Psoas muscle (tissue), 8 donors: ENCODE measurements around the gene PRKN. TPM values are rescaled to one million over a fixed set of nuclear protein-coding genes. Genes with fewer than 3 reads are reported as not detected.

Source experiments
- ATAC-seq, 4 donors: fragments of 200-7000 bp; cut with Tn5 transposase; one replicate each; pipeline ENCODE4 v1.9.1; 2020; ENCODE audit warnings: moderate library complexity in 3 of 4, mild to moderate bottlenecking in 2 of 4
- DNase-seq, 2 donors: peaks; one replicate each; pipeline ENCODE4 v3.0.0-alpha.2; 2020
- H3K27ac ChIP-seq: fragments of 200-600 bp; one replicate; pipeline ENCODE4 v1.8.0; 2022
- H3K27me3 ChIP-seq, 3 donors: fragments of 200-600 bp in 1 of 3; one replicate each; pipeline versions ENCODE4 v1.6.1 to v1.8.0; 2013 to 2022; ENCODE audit warnings: low read length in 2 of 3, mild to moderate bottlenecking in 2 of 3, moderate library complexity in 1 of 3; ENCODE audit not compliant: insufficient read depth in 3 of 3
- H3K36me3 ChIP-seq, 2 donors: fragments of 200-600 bp in 1 of 2; one replicate each; pipeline versions ENCODE4 v1.6.1 to v1.8.0; 2013 to 2022; ENCODE audit warnings: low read depth in 1 of 2, mild to moderate bottlenecking in 1 of 2, moderate library complexity in 1 of 2; ENCODE audit not compliant: insufficient read depth in 1 of 2
- H3K4me1 ChIP-seq: fragments of 200-600 bp; one replicate; pipeline ENCODE4 v1.8.0; 2022
- H3K4me3 ChIP-seq: fragments of 200-600 bp; one replicate; pipeline ENCODE4 v1.8.0; 2022; ENCODE audit warnings: mild to moderate bottlenecking
- H3K9me3 ChIP-seq: fragments of 200-600 bp; one replicate; pipeline ENCODE4 v1.8.0; 2022
- WGBS, 3 donors: extraction: QIAGEN DNeasy Blood & Tissue Kit; methylation state at CpG; one replicate each; pipeline versions ENCODE4 v1.1.6 to v1.1.7; 2013; 5-methylcytosine and 5-hydroxymethylcytosine counted together
- intact Hi-C, 2 donors: fragments of 100-400 bp; cut with DNase I; formaldehyde crosslinking; loops; one replicate each; pipeline versions ENCODE4 v1.11.0 to v1.14.2; 2022
- polyA plus RNA-seq, 3 donors: library from polyadenylated mRNA; stranded (reverse); fragments of 200-250 nt; gene quantifications; one replicate each; pipeline ENCODE4 v1.2.3, GENCODE V29; 2013
- total RNA-seq, 4 donors: library from RNA; stranded (reverse); fragmentation: NEBNext Ultra II Directional in 2 of 4; extraction: Animal tissue kit (Norgen Biotek cat#: 25700) in 2 of 4; gene quantifications; one replicate each; pipeline versions ENCODE4 v1.2.1 to v1.2.4, GENCODE V29; 2021 to 2023
- TF ChIP-seq, protein P1 (sequence below): fragments of 200-600 bp; IDR thresholded peaks from one replicate; pipeline ENCODE4 v1.8.0; 2022; ENCODE audit warnings: antibody characterized with exemption
- donor health status: healthy with polysubstance abuse.
- donor health status: DM: no; HTN: no; CAD: no; lungs with moderate emphysema.
- donor health status: Bipolar disorder and iron deficiency.
- donor health status: healthy.
- donor health status: DM: yes; HTN: yes; CAD: no.
- donor health status: DM: no; HTN: no; CAD: no.
- donor health status: DM: no; HTN: no; CAD: no.
- donor health status: DM: yes; HTN: yes; CAD: no.

PRKN gene
- total and polyA plus RNA-seq, 7 donors, result 1.5 to 19.5 (median 11.7) TPM

DNA sequence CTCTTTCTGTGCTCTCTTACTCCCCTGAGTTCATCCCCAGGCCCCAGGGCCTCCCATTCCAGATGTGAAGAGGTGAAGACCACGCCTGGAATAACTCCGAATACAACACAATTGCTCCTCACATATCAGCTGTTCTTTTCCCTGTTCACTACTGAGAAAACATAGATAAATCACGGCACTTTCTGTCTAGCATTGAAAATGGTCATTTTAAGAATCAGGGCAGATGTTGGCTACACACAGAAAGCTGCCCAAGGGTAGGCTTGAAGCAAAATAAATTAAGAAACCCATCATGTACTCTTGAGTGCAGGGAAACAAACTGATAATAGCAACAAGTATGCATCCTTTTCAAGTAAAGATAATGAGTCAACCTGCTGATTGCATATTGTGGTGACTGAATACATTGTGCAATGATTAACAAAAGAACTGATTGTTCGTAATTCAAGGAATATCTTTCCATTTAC is 382.5 kb downstream of the PRKN start:
- whole genome bisulfite sequencing, 3 donors, result 60 to 78% (median 60%) methylated on average over 4 of the region's 4 CpGs
- H3K36me3 ChIP-seq, result no peaks in the 10 kb centered on the region
- no peak overlapping the region for H3K4me3 ChIP-seq
- no peaks in the 10 kb centered on the region for H3K4me1 ChIP-seq
- ATAC-seq (peak in 2 of 4 donors; percentile 24 to 52), DNase-seq (no peak)
- TF ChIP-seq, protein P1, sequence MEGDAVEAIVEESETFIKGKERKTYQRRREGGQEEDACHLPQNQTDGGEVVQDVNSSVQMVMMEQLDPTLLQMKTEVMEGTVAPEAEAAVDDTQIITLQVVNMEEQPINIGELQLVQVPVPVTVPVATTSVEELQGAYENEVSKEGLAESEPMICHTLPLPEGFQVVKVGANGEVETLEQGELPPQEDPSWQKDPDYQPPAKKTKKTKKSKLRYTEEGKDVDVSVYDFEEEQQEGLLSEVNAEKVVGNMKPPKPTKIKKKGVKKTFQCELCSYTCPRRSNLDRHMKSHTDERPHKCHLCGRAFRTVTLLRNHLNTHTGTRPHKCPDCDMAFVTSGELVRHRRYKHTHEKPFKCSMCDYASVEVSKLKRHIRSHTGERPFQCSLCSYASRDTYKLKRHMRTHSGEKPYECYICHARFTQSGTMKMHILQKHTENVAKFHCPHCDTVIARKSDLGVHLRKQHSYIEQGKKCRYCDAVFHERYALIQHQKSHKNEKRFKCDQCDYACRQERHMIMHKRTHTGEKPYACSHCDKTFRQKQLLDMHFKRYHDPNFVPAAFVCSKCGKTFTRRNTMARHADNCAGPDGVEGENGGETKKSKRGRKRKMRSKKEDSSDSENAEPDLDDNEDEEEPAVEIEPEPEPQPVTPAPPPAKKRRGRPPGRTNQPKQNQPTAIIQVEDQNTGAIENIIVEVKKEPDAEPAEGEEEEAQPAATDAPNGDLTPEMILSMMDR, result no peak
- no peak overlapping the region for H3K27ac ChIP-seq
- no peaks in the 10 kb centered on the region for H3K27me3 ChIP-seq
- H3K9me3 ChIP-seq, result no peaks in the 10 kb centered on the region
- intact Hi-C loops, result no loop called here

DNA sequence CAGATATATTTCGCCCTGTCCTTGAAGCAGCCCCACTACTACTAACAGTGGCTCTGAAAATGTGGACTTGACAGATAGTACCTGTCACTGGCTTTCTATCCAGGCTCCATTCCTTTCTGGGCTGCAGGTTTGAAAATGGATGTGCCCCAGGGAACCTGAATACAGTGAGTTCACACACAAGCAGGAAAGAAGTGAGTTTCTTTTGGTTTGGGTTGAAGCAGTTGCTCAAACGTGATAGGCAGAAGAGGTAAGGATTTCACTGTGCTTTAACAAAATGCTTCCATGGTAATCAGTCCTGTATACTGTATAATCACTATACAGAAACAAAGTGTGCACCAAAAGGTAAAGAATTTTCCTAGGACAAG is 382.9 kb downstream of the PRKN start:
- WGBS, 3 donors, result 65 to 79% (median 72%) methylated on average over 2 of the region's 2 CpGs
- TF ChIP-seq, protein P1, result no peak
- Histone ChIP-seq H3K36me3 (no peaks in the 10 kb centered on the region), H3K4me1 (no peaks in the 10 kb centered on the region), H3K4me3 (no peak overlapping the region), H3K27me3 (no peaks in the 10 kb centered on the region), H3K9me3 (no peaks in the 10 kb centered on the region), H3K27ac (no peak overlapping the region)
- ATAC-seq (no peak), DNase-seq (no peak)
- intact Hi-C loops, result no loop called here

DNA sequence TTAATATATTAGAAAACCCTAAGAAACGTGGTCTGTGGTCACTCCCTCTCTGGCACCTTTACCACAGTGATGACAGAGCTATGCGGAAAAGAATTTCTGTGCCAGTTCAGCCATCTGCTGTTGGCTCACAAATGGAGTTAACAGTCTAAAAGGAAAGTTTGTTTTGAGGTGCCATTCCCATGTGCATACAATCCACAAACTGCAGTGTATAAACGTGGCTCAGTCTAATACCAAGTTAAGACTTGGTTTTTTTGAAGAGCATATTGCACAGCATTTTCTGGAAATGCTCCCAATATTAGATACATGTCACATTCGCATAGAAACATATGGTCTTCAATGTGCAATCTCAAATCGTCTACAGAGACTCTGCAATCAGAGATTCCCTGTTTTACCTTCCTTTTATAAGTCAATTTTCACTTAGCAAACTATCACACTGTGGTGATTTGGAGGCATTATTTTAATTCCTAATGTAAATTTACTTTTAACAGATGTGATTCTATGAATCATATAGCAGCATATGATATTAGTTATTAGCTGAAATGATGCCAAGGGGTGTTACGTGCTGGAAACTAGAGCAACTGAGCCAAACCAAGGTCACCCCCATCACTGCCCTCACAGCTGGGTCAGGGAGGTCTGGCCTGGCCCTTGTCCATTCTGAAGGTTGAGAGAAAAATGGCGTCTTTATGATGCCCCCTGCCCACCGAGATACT is 383.5 kb downstream of the PRKN start:
- 35 to 50% (median 38%) methylated on average over 8 of the region's 8 CpGs for WGBS, 3 donors
- TF ChIP-seq, protein P1, result no peak
- H3K27ac ChIP-seq, result no peak overlapping the region
- no peak overlapping the region for H3K4me3 ChIP-seq
- ATAC-seq, result peak in 1 of 4 donors; percentile 58
- no peaks in the 10 kb centered on the region for H3K9me3 ChIP-seq
- intact Hi-C loops, result no loop called here
- no peaks in the 10 kb centered on the region for H3K4me1 ChIP-seq
- no peaks in the 10 kb centered on the region for H3K36me3 ChIP-seq
- DNase-seq, result no peak
- H3K27me3 ChIP-seq, result no peaks in the 10 kb centered on the region

DNA sequence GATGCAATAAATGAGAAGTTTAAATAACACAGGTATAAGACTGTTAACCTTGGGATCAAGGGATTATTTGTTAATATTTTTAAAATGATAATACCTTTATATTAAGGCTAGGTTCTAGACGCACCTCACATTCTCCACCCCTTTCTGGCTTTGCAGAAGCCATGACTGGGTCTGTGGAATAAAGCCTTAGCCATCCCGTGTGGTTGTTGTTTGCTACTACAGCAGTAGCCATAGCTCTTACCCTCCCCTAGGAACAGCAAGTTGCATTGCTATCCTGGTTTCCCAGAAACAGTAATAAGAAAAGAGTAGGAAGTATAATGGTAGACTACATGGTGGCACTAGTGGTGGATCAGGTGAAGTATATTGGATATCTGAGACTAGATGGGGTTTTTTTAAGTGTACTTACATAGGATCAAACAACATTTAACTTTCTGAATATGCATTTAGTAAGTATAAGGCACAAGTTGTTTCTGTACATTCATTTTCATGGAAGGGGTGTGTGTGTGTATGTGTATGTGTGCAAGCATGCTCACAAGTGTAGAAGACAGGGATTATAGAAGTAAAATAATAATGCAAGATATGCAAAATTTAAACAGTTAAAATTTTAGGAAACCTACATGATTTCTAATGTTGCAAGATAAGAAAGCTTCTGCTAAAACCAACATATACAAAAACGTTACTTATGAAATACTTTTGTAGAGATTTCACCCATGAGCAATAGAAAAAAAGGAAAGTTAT is 384.2 kb downstream of the PRKN start:
- Histone ChIP-seq H3K27me3 (no peaks in the 10 kb centered on the region), H3K27ac (no peak overlapping the region), H3K4me1 (no peaks in the 10 kb centered on the region), H3K4me3 (no peak overlapping the region), H3K36me3 (no peaks in the 10 kb centered on the region), H3K9me3 (no peaks in the 10 kb centered on the region)
- intact Hi-C loops, result no loop called here
- WGBS, 3 donors, result 49 to 65% (median 54%) methylated on average over 3 of the region's 3 CpGs
- TF ChIP-seq, protein P1, result no peak
- no peak for DNase-seq
- no peak for ATAC-seq
